Measurements from ENCODE around the gene ETFA.

The ETFA gene

DNA sequence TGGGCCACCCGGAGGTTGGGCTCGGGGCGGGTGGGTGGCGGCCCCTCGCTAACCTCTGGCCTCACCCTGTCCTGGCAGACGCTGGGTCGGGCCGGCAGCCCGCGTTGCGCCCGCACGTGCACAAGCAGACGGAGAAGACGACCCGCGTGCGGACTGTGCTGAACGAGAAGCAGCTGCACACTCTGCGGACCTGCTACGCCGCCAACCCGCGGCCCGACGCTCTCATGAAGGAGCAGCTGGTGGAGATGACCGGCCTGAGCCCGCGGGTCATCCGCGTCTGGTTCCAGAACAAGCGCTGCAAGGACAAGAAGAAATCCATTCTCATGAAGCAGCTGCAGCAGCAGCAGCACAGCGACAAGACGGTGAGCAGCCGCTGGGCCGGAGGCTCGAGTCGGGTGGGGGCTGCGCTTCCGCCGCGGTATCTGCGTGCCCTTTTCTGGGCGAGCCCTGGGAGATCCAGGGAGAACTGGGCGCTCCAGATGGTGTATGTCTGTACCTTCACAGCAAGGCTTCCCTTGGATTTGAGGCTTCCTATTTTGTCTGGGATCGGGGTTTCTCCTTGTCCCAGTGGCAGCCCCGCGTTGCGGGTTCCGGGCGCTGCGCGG, 29.0 kb upstream of the ETFA start:
- DNase-seq (ENCODE audit: low read depth in 2 of 2): no peak

DNA sequence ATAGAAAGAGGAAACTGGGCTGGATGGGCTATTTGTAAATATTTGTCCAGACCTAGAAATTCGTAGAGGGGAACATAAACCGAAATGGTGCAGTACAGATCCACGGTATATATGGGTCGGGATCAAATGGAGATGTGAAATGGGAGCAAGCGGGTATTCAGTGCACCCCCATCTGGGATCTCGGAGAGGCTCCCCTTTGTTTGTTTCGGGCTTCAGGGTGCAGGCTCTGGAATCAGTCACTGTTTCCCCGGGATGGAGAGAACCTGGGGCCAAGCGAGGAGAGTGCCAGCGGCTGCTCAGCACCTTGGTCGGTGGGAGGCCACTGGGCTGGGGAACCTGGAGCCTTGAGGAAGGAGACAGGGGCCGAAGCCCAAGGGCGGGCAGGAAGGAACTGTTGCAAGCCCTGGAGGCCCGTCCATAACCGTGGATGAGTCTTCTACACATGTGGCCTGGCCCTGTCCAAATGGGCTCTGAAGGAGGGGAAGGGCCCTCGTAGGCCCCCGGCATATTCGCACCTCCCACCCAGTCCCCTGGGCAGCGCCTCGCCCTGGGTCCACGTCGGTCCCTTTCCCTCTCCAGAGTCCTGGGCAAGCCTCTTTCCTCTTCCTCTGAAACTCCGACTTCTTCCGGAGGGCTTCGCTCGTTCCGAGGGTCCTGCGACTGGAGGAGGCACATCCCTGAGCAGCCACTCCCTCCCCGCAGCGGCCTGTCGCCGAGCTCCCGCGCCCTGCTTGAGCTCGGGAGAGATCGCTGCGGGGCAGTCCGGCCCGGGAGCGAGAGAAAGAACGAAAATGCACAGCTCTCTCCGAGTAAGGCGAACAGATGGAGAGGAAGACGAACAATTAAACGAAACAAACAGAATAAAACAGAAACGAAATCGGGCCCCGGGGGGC, 28.3 kb upstream of the ETFA start:
- no peak for DNase-seq (ENCODE audit: low read depth in 2 of 2)

DNA sequence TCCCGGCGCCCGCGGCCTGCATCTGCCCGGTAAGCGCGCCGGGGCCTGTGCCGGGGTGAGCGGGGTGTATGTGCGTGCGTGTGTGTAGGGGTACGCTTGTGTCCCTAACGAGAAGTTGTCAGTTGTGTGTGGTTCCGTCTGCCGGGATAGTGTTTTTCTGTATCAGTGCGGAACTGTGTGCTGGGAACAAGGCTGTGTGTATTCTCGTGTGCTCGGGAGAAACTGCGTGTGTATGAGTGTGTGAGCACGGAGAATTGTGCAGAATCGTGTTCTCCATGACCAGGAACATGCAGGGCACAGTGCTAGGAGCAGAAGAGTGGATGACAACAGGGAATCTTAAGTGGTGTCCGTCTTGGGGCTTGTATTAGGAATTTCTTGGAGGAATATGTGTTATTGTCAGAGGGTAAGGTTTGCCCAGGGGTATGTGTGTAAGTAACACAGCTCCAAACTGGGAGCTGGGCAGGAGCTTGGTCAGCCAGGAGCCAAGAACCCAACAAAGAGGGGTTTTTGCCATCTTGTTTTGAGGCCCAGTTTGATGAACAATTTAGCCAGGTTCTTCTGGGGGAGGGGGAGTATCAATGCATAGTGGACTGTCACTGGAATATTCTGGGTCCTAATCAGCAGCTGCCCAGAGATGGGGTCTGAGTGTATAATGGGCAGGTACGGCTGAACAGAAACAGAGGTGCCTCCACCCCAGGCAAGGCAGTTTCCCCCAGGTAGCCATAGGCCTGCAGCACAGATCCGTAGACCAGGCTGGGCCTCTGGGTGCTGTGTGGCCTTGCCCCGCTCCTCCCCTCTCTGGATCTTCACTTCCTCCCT, 27.4 kb upstream of the ETFA start:
- no peak for DNase-seq (ENCODE audit: low read depth in 2 of 2)

DNA sequence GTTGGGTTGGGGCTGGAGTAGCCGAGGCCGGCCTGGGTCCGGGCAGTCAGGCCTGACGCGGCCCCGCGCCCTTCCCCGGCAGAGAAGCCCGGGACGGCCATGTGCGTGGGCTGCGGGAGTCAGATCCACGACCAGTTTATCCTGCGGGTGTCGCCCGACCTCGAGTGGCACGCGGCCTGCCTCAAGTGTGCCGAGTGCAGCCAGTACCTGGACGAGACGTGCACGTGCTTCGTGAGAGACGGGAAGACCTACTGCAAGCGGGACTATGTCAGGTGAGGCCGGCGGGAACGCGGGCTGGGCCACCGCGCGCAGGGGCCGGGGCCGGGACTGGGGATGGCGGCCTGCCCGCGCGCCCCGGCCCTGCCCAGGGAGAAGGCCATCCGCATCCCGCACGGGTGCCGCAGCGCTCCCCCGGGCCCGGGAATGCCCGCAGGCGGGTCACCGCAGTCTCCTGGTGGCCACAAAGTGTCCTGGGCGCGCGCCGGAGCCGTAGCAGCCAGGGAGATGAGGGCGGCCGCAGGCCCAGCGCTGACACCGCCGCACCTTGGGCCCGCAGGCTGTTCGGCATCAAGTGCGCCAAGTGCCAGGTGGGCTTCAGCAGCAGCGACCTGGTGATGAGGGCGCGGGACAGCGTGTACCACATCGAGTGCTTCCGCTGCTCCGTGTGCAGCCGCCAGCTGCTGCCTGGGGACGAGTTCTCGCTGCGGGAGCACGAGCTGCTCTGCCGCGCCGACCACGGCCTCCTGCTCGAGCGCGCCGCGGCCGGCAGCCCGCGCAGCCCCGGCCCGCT, 26.6 kb upstream of the ETFA start:
- no peak for DNase-seq (ENCODE audit: low read depth in 2 of 2)

DNA sequence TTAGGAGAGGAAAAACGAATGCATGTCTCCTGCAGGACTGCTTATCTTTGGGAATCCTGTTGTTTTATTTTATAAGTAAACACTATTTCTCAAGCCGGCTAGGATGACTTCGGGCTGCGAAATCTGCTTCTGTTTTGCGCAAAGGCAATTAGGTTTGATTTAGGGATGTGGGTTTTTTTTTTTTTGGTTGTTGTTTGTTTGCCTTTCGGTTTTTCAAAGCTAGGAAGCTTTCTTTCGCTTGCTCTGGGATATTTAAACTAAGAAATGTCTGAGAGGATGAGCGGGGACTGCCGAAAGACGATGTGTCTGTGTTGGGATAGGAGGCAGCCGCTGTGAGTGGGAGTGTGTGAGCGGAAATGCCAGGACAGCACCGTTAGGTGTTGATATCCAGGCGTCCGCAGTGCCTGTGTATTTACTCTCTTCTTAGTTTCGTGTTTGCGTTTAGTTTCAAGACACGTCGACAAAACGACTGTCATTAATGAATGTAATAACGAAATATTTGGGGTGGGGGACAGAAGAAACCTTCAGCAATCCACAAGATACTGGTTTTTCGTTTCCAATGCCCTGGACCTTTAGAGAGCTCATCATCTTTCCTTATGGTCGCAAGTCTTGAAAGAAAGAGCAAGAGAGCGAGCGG, 25.9 kb upstream of the ETFA start:
- DNase-seq (ENCODE audit: low read depth in 2 of 2): no peak

DNA sequence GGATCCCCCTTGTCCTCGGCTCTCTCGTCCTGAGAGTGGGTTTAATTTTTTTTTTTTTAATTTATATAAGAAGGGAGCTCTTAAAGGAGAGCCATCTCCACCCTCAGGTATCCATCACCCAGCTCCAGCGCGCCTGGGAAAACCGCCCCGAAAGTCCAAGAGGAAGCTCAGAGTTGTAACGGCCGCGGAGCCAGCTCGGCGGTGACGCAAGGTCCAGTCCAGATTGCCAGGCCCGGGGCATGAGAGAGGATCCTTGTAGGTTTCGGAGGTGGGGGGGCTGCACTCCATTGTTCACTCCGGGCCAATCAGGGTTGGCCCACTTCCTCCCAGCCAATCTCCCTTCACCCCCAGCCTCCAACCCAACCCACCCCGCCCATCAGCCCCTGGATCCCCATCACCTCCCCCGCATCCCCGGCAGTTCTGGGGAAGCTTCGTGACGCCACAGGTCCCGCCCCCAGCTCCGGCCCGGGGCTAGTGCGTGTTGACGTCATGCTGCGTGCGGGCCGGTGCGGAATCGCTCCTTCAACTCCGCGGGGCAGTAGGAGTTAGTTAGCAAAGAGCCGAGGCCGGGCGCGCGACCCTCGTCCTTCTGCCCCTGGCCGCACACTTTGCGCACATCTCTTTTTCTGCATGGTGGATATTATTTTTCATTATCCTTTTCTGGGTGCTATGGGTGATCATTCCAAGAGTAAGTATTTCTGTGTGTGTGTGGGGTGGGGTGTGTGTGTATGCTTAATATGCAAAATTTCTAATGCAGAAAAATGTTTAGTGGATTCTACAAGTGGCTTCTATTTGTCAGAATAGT, 25.2 kb upstream of the ETFA start, which contains the start of gene ISL2:
ISL2 (plus strand) TSS at position 520 of the 805 bp plus-strand sequence; CDS start at position 631, 111 bp downstream.
- DNase-seq (ENCODE audit: low read depth in 2 of 2): peak; percentile 71 to 76

DNA sequence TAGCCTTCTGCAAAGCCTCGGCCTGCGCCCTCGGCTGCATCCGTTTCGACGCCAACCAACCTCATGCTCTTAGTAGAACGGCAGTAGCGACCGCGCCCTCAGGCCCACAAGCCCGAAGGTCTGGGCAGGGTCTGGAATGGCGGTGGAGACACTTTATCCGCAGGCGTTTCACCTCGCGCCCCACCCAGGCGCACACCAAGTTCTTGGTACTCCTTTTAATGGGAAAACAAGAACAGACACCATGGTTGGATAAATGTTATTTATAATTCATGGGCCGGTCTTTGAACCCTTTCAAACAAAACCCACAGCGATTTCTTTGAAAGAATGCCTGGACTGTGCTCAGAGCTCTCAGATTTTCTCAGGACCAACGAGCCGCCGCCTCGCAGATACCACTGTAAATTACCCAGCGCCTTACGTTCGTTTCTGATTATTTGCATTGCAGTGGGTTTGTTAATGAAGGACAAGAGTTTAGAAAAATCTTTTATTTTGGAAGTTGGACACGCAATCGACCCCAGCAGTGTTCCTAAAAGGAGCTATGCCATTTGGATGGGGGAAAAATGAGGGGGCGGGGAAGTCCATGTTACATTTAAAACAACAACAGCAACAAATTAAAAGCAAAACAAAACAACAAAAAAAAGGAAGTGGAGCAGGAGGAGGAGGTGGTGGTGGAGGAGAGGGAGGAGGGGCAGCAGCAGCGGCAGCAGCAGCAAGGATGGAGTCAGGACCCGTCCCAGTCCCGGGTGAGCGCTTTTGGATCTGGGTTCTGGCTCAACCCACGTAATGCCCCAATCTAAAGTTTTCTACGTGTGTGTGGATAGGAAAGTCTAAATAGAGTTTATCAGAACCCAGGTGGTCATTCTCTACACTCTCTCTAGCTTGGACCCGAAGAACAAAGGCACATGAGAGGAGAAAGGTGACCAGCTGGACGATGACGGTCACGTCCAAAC, 24.3 kb upstream of the ETFA start:
- no peak for DNase-seq (ENCODE audit: low read depth in 2 of 2)

DNA sequence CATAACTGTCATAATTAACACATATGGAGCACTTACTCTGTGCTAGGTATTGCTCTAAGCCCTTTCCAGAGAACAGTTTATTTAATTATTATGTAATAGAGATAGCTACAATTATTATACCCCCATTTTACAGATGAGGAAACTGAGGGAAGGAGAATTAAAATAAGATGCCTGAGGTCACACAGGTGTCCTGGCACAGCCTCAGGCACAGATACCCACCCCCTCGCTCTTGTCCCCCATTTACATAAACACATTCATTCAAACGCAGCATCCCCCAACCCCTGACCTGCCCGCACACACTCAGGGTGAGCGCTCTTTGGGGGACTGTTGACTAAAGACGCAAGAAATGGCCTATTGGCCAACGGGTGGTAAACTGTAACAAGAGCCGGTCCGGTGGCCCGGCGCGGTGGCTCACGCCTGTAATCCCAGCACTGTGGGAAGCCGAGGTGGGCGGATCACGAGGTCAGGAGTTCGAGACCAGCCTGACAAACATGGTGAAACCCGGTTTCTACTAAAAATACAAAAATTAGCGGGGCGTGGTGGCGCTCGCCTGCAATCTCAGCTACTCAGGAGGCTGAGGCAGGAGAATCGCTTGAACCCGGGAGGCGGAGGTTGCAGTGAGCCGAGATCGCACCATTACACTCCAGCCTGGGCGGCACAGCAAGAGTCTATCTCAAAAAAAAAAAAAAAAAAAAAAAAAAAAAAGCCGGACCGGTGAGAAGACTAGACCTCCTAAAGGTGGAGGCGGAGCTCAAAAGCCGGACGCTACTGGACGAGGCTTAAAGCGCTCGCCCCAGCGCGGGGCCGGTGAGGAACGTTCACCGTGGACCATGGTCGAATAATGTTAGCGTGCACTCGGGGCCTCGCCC, 23.4 kb upstream of the ETFA start:
- DNase-seq (ENCODE audit: low read depth in 2 of 2): no peak

DNA sequence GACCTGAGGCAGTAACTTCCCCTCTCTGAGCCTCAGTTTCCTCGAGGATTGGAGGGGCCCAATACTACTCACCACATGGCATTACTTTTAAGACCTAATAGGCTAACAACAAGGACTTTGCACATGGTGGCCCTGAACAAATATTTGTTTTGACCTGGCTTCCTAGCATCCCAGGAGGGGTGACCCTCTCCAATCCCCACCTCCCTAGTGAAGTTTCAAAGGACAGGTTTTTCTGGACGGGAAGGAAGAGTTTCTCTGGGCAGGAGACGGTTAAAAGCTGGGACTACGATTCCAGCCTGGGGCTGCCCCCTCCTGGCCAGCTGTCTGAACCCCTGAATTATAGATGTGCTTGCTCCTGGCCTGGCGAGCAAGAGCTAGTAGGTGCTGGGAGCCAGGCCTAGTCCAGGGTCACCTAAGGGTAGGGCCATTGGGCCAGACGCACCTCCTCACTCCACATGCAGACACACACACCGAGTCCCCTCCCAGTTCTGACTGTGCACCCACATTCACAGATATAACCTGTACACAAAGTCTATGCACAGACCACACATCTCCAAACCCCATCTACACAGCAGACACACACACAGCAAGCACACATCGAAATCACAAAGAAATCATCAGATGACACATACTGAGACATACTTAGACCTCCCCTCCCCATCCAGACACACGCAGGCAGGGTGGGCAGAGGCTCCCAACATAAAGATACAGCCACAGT, 22.6 kb upstream of the ETFA start:
- DNase-seq (ENCODE audit: low read depth in 2 of 2): no peak

DNA sequence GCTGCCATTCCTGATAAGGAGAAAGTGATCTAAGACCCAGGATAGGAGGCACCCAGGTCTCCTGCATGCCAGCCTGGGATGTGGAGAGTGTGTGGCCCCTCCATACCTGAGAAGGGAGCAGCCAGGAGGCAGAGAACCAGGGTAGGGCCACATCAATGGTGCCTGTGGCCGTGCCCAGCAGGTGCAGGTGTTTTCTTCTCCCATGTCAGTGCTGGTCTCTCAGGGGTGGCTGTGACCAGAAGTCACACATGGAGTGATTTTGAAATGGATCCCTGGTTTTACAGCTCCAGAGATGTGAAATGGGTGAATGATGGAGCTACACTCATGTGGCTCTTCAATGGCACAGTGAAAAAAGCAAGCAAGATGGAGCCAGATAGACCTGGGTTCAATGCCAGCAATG, 22.0 kb upstream of the ETFA start:
- no peak for DNase-seq (ENCODE audit: low read depth in 2 of 2)

DNA sequence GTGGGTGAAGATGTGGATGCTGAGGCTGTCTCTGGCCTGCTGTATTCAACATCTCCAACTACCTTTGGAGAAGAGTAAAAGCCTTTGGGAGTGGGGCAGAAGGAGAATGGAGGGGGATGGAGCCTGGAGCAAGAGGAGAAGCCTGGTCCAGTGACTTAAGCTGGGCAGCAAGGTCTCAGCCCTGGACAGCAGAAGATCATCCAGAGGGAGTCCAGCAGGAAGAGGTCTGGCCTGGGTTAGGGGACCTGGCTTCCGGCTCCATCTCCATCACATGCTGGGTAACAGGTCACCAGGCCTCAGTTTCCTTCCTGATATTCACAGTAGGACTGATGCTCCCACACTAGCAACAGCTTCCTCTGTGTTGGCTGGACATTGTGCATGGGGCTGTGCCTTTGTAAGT, 21.5 kb upstream of the ETFA start:
- DNase-seq (ENCODE audit: low read depth in 2 of 2): no peak

DNA sequence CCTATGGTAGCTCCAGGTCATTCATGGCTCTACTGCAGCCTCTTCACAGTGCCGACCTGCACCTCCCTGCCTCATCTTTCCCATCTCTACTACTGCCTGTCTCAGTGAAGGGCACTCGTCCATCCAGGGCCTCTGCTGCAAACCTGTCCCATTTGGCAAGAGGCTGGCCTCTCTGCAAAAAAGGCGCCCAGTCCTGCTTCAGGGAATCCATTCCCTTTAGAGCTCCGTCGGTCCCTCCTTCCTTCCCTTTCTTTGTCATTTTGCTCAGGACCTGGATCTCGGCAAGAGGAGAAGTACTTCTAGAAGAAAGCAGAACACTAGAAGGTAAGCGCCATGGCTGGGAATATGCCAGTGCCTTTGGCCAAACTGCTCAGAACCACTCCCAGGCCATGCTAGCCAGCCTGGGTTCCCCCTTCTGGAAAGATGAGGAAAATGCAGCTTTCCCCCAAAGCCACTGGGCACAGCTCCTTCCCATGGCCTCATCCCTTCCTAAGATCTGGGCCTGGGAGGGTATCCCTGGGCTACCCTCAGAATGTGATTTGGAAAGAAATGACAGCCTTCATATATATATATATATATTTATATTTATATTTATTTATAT, 18.9 kb upstream of the ETFA start:
- DNase-seq (ENCODE audit: low read depth in 2 of 2): no peak

DNA sequence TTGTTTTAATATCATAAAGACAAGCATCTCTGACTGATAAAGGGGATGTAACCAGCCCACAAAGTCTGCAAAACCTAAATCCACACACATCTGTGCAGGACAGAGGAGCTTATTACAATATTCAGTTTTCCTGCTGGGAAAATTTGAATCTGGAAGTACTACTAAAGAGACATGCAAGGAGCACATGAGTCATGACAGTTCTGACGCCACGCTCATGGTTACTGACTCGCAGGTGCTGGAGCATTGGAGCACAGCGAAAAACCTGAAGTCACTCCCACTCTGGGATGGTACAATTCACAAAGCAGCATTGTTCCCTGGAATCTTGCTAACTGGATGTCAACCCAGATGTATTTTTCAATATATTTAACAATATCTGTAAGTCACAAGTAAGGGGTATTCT, 17.7 kb upstream of the ETFA start:
- no peak for DNase-seq (ENCODE audit: low read depth in 2 of 2)

DNA sequence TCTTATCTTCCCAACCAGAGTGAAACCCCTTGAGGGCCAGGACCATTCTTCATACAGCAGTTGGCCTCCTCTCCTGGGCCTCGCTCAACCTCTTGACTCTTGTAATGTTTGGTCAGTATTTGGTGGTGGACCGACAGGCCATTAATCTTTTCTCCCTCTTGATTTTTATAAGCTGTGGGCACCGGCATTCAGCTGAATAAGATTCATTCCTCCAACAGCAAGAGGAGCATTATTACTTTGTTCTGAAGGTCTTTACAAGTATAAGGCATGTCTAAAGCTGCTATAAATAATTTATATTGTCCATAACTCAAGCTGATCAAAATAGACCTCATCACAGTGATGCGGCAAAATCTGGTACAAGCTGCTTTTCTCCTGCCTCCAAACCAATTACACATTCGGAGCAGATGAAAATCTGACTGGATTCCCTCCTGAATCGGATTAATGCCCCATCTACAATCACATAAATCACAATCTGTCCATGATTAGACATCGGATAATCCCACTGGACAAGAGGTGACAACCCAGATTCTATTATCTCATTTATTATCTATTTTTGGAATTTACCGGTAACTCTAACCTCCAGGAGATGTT, 16.9 kb upstream of the ETFA start:
- DNase-seq (ENCODE audit: low read depth in 2 of 2): no peak

DNA sequence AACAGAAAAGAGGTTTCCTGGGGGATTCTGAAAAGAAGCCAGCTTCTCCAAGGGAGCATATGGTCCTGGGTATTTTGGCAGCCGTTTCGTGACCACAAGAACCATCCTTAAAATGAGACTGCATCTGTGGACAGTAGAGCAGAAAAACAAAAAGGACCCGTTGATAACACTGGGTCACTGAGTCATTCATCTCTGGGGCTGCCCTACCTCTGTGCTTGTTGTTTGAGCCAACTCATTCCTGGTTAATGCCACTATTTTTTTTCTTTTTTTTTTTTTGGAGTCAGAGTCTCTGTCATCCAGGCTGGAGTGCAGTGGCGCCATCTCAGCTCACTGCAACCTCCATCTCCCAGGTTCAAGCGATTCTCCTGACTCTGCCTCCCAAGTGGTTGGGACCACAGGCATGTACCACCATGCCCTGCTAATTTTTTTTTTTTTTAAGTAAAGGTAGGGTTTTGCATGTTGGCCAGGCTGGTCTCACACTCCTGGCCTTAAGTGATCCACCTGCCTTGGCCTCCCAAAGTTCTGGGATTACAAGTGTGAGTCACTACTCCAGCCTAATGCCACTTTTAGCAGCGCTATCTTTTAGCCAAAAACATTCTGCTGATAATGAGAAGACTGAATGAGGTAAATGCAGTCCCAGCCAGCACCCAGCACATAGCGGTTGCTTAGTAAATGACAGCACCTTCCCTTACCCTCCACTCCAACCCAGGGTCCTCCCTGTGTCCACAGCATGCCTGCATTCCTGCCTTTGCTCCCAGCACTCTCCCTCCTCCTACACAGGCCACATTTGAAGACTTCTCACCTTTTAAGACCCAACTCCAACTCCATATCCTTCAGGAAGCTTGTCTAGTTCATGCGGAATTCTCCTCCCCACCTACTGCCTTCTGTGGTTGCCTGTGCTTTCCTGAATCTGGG, 16.2 kb upstream of the ETFA start:
- no peak for DNase-seq (ENCODE audit: low read depth in 2 of 2)

DNA sequence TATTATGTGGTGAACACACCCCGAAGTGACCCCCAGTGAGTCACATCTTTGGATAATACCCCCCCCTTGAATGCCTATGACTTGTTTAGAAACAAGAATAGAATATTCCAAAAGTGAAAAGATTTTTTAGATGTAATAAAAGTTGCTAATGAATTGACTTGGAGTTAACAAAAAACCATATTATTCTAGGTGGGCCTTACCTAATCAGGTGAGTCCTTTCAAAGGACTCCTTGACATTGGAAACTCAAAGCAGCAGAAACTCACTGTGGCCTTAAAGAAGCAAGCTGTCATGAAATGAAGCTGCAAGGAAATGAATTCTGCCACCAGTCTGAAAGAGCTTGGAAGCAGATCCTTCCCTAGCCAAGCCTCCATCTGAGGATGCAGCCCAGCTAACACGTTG, 14.4 kb upstream of the ETFA start:
- DNase-seq (ENCODE audit: low read depth in 2 of 2): no peak

Measured in stimulated activated CD4-positive, alpha-beta T cell treated with anti-CD3 and anti-CD28 coated beads, Interleukin-4, amount 100 ng/mL, for 48 hours (primary cell).